GM19035 (cell line): ENCODE data around the gene ZNF134.
A peak's percentile ranks its signal among the peaks of the same experiment; 100 is the strongest.

Experiments
- ATAC-seq: cut with Tn5 transposase; IDR thresholded peaks from one replicate; pipeline ENCODE4 v1.9.1; 2021; ENCODE audit not compliant: unreplicated experiment

Gene ZNF134

DNA sequence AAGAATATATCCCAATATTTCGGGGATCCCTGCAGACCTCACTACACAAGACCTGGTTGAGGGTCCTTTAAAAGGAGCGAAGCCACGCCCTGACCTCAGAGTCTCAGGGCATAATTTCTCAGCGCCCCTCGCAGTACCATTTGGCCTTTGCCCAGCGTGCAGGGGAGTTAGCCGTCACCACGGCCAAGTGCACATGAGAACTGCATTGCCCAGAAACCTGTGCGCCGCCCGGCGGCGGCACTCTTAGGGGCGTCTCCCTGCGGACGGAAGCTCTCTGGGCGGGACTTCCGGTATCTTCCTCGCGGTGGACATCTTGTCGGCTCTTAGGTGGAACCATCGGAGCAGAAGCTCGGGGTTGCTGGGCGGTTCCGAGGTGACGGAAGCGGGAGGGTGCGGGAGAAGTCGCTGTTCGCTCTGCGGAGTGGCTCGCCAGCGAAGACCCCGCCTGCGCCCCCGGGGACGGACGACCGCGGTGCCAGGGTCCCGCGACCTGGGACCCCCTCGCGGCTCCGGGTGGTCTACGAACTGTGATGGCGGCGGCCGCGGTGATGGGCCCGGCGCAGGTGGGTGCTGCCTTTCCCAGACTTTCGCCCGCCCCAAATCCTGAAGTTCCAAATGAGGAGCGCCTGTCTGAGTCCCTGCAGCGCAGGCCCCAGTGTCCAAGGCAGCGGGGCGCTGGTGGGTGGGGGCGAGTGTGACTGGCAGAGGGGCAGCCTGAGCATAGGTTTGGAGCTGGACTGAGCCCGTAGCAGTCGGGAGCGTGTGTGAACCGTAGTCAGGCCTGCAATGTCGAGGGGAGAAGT, at the start of gene ZNF134:
ZNF134 (plus strand) TSS at position 302 of the 803 bp plus-strand sequence. CDS start 5,227 bp downstream, outside the sequence.
- ATAC-seq, result peak; percentile 95

DNA sequence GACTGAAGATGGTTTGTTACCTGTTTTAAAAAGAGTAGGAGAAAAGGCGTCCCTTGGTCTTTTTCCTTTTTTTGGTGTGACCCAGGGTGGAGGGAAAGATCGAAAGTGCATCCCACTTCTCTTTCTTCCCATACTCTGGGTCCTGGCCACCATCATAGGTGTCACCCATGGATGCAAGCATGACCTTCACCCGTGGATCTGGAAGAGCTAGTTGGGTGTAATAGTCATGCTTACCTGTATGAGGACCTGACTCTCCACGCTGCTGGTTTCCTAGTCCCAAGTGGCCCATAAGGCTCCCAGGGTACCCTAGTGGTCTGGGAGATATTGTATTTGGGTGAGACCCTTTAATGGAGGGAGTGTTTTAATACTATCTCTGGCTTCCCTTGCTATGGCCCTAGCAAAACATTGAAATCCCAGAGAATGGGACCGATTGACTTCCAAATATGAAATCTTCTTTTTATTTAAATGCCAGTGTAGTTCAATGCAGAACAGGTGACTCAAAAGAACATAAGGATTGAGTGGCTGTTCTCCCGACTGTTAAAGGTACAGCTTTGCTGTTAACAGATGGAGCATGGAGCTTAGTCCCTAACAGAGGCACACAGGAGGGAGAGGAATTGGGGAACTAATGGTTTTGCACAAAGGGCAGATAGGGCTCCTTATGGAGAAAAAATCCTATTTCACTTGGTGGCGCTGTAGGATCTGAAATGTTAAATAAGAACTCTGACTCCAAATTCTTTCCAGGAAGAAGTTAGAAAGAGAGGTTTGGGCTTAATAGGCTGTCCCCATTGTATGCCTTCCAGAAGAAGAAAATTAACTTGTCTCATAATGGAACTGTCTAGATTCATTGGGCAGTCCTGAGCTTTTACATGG, 47.4 kb upstream of the ZNF134 start:
- no peak for ATAC-seq

DNA sequence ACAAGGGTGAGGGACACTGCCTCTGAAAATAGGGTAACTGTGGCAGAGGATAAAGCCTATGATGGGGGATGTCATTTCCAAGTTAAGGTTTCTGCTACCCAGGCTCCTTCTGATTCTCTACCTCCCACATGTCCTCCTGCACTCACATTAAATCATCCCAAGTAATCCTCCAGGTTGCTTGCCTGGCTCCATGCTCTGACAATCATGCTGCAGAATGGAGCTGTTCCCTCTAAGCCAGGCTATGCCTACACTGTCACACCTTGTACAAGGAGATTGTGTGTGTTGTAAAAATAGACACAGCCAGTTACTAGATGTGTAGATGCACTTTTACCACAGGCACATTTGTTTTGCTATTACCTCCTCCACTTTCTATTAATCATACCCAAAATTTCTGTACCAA, 43.3 kb upstream of the ZNF134 start:
- ATAC-seq, result no peak

DNA sequence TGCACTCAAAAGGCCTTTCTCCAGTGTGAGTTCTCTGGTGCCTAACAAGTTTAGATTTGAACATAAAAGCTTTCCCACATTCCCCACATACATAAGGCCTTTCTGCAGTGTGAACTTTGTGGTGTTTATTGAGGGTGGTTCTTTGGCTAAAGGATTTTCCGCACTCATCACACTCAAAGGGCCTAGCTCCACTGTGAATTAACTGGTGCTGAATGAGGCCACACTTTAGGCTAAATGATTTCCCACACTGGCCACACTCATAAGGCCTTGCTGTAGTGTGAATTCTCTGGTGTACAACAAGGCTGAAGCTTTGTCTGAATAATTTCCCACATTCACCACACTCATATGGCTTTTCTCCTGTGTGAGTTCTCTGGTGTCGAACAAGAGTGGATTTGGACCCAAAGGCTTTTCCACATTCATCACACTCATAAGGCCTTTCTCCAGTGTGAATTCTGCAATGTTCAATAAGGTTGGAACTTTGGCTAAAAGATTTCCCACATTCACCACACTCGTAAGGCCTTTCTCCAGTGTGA, 41.6 kb upstream of the ZNF134 start:
- ATAC-seq, result no peak

DNA sequence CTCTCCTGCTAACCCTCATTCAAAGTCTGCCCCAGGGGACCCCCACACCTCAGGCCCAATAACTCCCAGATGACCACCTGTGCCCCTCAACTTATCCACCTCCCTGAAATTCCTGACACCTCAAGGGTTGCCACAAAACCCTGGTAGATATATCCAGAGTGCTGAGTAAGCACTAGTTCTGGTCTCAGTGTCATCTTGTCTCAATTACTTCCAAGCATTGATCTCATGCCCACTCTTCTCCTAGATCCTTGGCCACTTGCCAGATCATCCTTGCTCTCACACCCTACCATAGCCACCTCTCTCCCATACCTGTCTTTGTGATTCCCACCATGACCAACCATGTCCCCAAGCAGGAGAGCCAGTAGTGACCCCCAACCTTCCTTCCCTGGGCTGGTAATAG, 37.4 kb upstream of the ZNF134 start:
- no peak for ATAC-seq

DNA sequence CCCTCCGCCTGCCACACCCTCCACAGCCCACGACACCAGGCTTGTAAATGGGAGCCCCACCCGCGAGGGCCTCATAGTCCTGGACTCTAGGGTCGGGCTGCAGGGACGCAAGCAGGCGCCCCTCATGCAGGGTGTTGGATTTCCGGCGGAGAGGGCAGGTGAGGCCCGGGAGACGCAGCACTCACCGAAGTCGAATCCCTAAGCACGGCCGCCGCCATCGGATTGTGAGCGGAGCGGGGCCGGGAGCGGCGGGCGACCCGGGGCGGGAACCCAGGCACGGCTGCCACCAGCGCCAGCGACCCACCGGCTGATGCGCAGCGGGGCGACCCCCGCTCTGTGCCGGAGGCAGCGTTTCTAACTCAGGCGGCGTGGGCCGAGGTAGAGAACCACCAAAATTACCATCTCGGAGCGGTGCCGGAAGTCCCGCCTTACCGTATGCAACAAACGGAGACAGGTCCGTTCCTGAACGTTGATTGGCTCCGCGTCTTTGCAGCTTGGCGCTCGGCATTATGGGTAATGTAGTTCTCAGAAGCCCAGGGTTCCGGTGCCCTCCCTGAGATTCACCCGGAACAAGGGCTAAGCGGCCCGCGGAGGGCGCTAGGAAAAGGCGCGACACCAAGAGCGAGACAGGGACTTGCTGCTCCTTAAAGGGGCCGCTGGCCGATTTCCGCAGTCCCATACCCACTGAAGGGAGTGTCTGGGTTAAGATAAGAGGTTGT, 35.4 kb upstream of the ZNF134 start, which contains the start of gene ZNF416:
ZNF416 (minus strand) TSS at position 425 of the 719 bp plus-strand sequence; CDS start at position 218, 207 bp downstream.
- ATAC-seq, result peak; percentile 93

DNA sequence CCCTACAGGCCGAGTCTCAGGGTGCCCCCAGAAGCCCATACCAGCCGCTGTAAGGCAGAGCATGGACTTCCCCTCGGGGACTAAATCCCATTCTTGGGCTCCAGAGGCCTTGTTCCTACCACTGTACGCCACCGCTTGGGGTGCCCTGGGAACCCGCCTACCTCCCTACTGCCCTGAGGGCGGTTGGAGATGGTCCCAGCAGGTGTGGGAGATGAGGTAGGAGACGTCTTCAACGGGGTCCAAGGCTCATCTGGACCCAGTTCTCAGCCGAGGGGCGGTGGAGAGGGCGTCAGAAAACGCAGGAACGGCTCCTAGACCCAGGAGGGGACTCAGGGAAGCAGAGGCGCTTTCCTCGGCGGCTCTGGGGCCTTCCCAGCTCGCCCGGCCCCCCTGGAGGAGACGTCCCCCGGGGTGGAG, 30.9 kb upstream of the ZNF134 start:
- no peak for ATAC-seq

DNA sequence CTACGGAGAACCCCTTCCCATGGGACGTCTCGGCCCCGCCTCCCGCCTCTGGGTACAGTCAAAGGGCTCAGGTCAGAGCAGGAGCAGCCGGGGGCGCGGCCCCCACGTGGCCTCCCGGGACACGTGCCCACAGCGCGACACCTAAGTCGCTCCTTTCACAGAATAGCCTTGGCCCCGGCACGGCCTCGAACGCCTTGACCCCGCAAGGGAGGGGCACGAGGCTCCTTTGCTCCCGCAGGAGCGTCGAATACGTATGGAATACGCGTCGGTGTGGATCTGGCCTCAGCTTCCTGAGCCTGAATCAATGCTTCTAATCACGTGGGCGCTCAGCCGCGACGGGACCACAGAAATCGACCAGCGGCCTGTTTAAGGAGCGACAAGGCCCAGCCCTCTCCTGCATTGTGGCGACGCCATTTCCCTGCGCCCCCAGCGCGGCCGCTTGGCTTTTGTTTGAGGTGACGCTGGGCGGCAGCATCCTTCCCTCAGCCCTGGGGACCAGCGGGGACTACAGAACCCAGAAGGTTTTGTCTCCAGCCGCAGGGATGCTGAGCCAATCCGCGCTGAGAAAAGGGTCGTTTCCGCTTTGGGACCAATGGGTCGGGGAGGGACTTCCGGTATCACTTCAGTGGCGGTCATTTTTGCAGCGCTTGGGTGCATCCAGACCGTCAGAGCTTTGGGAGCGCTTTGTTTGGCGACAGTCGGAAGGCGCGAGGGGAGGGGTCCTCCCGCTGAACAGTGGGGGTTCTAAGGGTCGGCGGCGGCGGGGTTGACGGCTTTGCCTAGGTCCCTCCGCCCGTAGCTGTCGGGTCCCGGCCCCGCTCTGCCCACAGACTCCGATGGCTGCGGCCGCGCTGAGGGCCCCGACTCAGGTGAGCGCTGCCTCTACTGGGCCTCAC, 30.3 kb upstream of the ZNF134 start, which contains the start of gene ZIK1:
ZIK1 (plus strand) TSS at position 625 of the 896 bp plus-strand sequence; CDS start at position 837, 212 bp downstream.
- no peak for ATAC-seq

DNA sequence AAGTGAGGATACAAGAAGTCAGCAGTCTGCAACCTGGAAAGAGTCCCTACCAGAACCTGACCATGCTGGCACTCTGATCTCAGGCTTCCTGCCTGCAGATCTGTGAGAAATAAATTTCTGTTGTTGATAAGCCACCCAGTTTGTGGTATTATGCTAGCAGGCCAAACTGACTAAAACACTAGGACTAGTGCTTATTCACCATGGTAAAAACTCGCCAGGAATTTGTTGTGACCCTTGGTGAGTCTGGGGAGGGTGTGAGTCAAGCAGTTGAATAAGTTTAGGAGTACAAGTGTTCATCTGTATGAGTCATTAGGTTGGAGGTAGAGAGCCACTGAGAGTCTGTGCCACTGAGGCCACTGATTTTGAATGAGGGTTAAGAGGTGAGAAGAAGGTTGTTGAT, 26.5 kb upstream of the ZNF134 start:
- no peak for ATAC-seq

DNA sequence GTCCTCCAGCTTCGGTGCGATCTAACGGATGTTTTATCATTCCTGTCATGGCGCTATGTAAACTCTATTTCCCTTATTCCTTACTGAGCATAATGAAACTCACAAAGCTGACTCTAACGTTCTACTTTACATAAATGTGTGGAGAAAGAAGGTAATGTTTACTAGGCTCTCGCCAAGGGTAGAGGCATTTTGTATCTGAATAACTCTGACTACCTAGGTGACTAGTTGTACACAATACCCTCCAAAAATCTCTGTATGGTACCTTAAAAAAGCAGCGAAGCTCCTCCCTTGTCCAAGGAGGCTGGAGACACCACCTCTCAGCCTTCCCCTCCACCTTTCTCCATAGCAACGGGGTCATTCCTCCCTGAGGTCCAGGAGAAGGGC, 14.7 kb upstream of the ZNF134 start:
- ATAC-seq, result peak; percentile 14

DNA sequence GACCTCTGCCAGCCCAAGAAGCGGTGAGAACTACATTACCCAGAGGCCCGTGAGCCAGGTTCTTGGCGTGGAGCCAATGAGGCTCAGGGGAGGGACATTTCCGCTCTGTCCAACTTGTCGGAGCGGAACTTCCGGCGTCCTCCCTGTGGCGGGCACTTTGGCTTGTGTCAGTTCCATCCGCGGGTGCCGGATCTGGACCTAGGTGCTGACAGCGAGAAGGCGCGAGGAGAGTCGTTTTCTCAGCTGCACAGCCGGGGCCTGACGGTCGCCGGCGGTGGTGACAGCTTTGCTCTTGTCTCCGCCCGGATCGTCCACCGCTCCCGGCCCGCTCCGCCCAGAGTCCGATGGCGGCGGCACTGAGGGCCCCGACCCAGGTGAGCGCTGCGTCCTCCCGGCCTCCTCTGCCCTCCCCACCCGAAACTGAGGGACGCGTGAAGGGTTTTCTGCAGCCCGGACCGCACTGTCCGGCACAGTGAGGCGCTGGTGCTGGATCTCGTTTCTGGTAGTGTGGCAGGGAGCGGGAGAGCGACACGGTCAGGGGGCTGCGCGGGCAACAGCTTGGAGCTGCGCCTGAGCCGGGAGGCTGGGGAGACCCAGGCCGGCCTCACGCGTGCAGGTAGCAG, 14.2 kb upstream of the ZNF134 start, which contains the start of gene ZNF530:
ZNF530 (plus strand) TSS at position 125 of the 623 bp plus-strand sequence. CDS start 4,461 bp downstream, outside the sequence.
- peak; percentile 95 for ATAC-seq

DNA sequence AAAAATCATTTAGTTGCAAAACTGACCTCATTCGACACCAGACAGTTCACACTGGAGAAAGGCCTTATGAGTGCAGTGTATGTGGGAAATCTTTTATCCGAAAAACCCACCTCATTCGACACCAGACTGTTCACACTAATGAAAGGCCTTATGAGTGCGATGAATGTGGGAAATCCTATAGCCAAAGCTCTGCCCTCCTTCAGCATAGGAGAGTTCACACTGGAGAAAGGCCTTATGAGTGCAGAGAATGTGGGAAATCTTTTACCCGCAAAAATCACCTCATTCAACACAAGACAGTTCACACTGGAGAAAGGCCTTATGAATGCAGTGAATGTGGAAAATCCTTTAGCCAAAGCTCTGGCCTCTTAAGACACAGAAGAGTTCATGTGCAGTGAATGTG, 7.1 kb upstream of the ZNF134 start:
- no peak for ATAC-seq

DNA sequence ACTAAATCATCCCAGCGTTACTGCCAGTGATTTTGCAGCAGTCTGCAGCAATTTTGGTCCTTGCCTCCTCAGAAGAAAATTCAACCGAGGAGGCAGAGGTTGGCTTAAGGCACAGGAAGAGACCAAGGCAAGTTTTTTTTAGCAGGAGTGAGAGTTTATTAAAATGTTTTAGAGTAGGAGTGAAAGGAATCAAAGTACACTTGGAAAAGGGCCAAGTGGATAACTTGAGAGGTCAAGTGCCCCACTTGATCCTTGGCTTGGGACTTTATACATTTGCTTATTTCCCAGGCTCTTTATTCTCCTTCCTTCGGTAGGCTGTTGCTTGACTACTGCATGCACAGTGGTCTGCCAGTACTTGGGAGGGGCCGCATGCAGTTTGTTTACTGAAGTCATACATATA, 2.9 kb upstream of the ZNF134 start:
- ATAC-seq, result no peak

DNA sequence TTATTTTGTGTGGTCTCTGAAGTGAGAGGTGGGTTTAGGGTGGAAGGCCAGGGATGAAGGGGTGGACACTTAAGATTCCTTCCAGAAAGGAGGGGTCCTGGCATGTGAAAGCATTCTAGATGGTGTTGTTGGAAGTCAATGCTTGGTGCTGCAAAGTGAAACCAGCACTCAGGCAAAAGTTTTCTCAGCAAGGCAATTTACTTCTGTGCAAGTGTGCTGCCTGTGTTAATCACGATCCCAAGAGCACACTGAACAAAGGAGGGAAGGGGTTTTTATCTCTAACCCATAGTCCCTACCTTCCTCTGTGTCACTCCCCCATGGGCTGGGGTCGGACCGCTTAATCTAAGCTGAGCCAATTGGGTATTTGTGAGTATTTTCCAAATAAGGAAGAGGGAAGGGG, 1.3 kb downstream of the ZNF134 start:
- ATAC-seq, result no peak

DNA sequence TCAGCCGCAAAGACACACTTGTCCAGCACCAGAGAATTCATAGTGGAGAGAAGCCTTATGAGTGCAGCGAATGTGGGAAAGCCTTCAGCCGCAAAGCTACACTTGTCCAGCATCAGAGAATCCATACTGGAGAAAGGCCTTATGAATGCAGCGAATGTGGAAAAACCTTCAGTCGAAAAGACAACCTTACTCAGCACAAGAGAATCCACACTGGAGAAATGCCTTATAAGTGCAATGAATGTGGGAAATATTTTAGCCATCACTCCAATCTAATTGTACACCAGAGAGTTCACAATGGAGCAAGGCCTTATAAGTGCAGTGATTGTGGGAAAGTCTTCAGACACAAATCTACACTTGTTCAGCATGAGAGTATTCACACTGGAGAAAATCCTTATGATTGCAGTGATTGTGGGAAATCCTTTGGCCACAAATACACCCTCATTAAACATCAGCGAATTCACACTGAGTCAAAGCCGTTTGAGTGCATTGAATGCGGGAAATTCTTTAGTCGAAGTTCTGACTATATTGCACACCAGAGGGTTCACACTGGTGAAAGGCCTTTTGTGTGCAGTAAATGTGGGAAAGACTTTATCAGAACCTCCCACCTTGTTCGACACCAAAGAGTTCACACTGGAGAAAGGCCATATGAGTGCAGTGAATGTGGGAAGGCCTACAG, 6.8 kb downstream of the ZNF134 start:
- ATAC-seq, result no peak

DNA sequence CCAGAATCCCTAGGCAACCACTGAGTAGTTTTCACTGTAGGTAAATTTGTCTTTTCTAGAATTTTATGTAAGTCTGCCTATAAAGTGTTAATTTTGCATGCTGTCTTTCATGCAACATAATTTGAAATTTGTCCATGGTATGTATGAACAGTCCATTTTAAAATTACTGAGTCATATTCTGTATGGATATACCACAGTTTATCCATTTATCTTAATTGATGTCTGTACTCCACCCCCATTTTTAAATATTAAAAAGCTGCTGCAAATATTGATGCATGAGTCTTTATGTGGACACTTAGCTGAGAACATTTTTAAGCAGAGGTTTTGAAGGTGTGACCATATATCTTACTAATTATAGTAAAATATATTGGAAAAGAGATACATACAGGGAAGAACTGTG, 9.0 kb downstream of the ZNF134 start:
- ATAC-seq, result no peak

DNA sequence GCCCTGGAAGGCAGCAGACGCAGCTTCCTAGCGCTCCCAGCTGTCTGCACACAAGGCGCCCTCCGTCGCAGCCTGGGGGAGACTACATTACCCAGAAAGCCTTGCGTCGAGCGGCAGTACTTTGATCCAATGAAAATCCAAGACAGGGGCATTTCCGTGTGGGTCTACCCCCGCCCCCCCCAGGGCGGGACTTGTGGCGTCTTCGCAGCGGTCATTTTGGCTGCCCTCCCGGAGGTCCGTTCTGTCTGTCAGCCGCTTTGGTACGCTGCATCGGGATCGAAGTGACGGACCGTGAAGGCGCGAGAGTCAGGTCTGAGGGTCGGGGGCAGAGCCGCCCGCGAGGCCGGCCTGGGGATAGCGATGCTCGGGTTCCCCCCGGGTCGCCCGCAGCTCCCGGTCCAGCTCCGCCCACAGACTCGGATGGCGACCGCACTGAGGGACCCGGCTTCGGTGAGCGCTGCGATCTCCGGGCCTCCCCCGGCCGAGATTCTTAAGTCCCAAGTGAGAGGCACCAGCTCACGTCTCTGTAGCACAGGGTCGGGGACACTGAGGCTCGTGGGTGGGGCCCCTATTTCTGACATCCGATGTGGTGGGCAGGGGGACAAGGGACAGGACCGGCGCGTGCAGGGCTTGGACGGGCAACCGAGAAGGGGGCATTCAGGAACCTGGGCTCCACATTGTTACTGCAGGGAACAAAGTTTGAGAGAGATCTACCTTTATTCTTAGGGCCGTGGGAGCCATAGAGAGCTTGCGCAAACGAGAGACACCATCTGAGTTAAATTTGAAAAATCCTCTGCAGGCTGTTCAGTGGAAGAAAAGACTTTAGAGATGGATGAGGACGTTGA, 19.2 kb downstream of the ZNF134 start, which contains the start of gene ZNF211:
ZNF211 (plus strand) TSS at position 182 of the 845 bp plus-strand sequence; CDS start at position 361, 179 bp downstream.
- peak; percentile 95 for ATAC-seq

DNA sequence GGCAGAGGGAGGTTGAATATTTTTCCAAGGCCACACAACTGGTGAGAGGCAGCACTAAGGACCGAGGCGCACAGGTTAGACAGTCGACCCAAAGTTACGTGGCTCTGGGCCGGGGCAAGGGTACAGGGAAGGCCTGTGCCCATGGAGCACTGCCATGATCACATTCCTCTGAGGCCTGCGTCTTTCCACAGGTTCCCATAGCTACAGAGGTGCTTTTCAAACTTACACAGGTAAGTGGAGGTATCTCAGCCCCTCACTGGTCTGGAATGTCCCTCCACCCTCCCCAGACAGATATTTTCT, 19.7 kb downstream of the ZNF134 start:
- ATAC-seq, result no peak
